Calu3 (cell line): ENCODE measurements around the gene NKG7. TPM values are rescaled to one million over a fixed set of nuclear protein-coding genes. Genes with fewer than 3 reads are reported as not detected.

Experiments used
- BruUV-seq: library from RNA; stranded (reverse); fragments of 400-500 nt; replicated peaks from 2 replicates; lab custom pipeline; 2021; lab: Mats Ljungman, UMichigan
- CTCF ChIA-PET: fragments of 300-600 bp; sonication (Branson Sonifier 250); formaldehyde crosslinking; loops from one replicate; lab custom pipeline; 2022; ENCODE audit warnings: antibody characterized with exemption; lab: Charles Lee
- DNase-seq: peaks from one replicate; pipeline ENCODE4 v3.0.0; 2022
- H3K27ac Mint-ChIP-seq: one replicate; pipeline ENCODE4 v1.8.0; 2022; ENCODE audit warnings: mixed read lengths; ENCODE audit not compliant: unreplicated experiment
- H3K27me3 Mint-ChIP-seq: one replicate; pipeline ENCODE4 v1.8.0; 2022; ENCODE audit warnings: mixed read lengths; ENCODE audit not compliant: unreplicated experiment
- H3K36me3 Mint-ChIP-seq: one replicate; pipeline ENCODE4 v1.8.0; 2022; ENCODE audit warnings: mild to moderate bottlenecking, moderate library complexity, mixed read lengths; ENCODE audit not compliant: insufficient read depth, unreplicated experiment
- H3K4me1 Mint-ChIP-seq: one replicate; pipeline ENCODE4 v1.8.0; 2022; ENCODE audit warnings: mild to moderate bottlenecking, low read depth, mixed read lengths; ENCODE audit not compliant: unreplicated experiment
- H3K4me3 Mint-ChIP-seq: one replicate; pipeline ENCODE4 v1.8.0; 2022; ENCODE audit warnings: mild to moderate bottlenecking, low read depth, moderate library complexity, mixed read lengths; ENCODE audit not compliant: unreplicated experiment
- H3K9me3 Mint-ChIP-seq: one replicate; pipeline ENCODE4 v1.8.0; 2022; ENCODE audit warnings: low read depth, mixed read lengths; ENCODE audit not compliant: unreplicated experiment
- CTCF ChIP-seq: fragments of 200-600 bp; IDR thresholded peaks from one replicate; pipeline ENCODE4 v1.8.0; 2022; ENCODE audit warnings: antibody characterized with exemption; ENCODE audit not compliant: unreplicated experiment
- intact Hi-C: fragments of 100-400 bp; cut with micrococcal nuclease; formaldehyde crosslinking; loops from one replicate; pipeline ENCODE4 v1.10.0; 2022; ENCODE audit not compliant: unreplicated experiment
- total RNA-seq: library from RNA; stranded (reverse); gene quantifications from 2 replicates; pipeline ENCODE4 v1.2.3, GENCODE V29; 2022

The NKG7 gene
- total RNA-seq, 1 experiment from 2014 or later: not detected

- DNase-seq: peak; percentile 99
- H3K9me3 Mint-ChIP-seq: no peaks in the 10 kb centered on the region
- intact Hi-C loops: loop anchor here (1.0 to 5.0 kb wide), 3 partner anchors 27 to 322 kb away; partner anchors contain the start of gene ETFB
- BruUV-seq: TSS peak; percentile 21
- peak overlapping the region; percentile 72 for H3K4me3 Mint-ChIP-seq
- CTCF ChIA-PET: interaction anchor here (0.6 to 1.5 kb wide), 18 partner anchors 20 to 1753 kb away, joined by 3 to 17 read pairs (median 4); partner anchors contain the start of gene ETFB
- peak overlapping the region; percentile 50 for H3K27ac Mint-ChIP-seq
- H3K36me3 Mint-ChIP-seq: peaks cover 34% of the 10 kb centered on the region
- H3K4me1 Mint-ChIP-seq: peaks cover 30% of the 10 kb centered on the region
- TF ChIP-seq CTCF: peak; percentile 29
- no peaks in the 10 kb centered on the region for H3K27me3 Mint-ChIP-seq
Measured at GRCh38 chr19:51339687-51340656, 32.5 kb downstream of the NKG7 start.

- H3K27me3 Mint-ChIP-seq: no peaks in the 10 kb centered on the region
- peaks cover 30% of the 10 kb centered on the region for H3K4me1 Mint-ChIP-seq
- no peaks in the 10 kb centered on the region for H3K9me3 Mint-ChIP-seq
- no peak for DNase-seq
- H3K27ac Mint-ChIP-seq: peak overlapping the region; percentile 50
- no peak for TF ChIP-seq CTCF
- intact Hi-C loops: loop anchor here (1.0 to 5.0 kb wide), 3 partner anchors 28 to 323 kb away; partner anchors contain the start of gene ETFB
- peaks cover 29% of the 10 kb centered on the region for H3K36me3 Mint-ChIP-seq
- no TSS peak for BruUV-seq
- CTCF ChIA-PET: interaction anchor here (0.6 to 1.5 kb wide), 18 partner anchors 19 to 1753 kb away, joined by 3 to 17 read pairs (median 4); partner anchors contain the start of gene ETFB
- peak overlapping the region; percentile 72 for H3K4me3 Mint-ChIP-seq
Measured at GRCh38 chr19:51339313-51339686, 33.2 kb downstream of the NKG7 start.

GRCh38 chr19:51338563-51339312 lies 33.7 kb downstream of the NKG7 start:
- BruUV-seq: TSS peak; percentile 42
- no peaks in the 10 kb centered on the region for H3K9me3 Mint-ChIP-seq
- peak overlapping the region; percentile 72 for H3K4me3 Mint-ChIP-seq
- no peak overlapping the region for H3K27ac Mint-ChIP-seq
- TF ChIP-seq CTCF: peak; percentile 98
- peaks cover 29% of the 10 kb centered on the region for H3K36me3 Mint-ChIP-seq
- peaks cover 30% of the 10 kb centered on the region for H3K4me1 Mint-ChIP-seq
- intact Hi-C loops: loop anchor here (1.0 to 5.0 kb wide), 3 partner anchors 28 to 324 kb away; partner anchors contain the start of gene ETFB
- CTCF ChIA-PET: interaction anchor here (0.9 to 1.5 kb wide), 7 partner anchors 56 to 350 kb away, joined by 3 to 11 read pairs (median 9); no protein-coding TSS in a partner anchor
- H3K27me3 Mint-ChIP-seq: no peaks in the 10 kb centered on the region
- peak; percentile 91 for DNase-seq
